Stimulated activated memory B cell treated with anti-CD40 and anti-IgM and Interleukin-4, amounts not matched to agents 10 μg/mL and 1 μg/mL and 100 μg/mL, for 72 hours (primary cell): ENCODE results near the gene DIO3.

ENCODE experiments used
- ATAC-seq: fragments of 150-1000 bp; cut with Tn5 transposase; 2 replicates; pipeline ENCODE4 v1.10.0; 2021
- H3K27ac Mint-ChIP-seq: one replicate; pipeline ENCODE4 v1.8.0; 2022; ENCODE audit warnings: mild to moderate bottlenecking, mixed read lengths
- H3K27me3 Mint-ChIP-seq: one replicate; pipeline ENCODE4 v1.8.0; 2022; ENCODE audit warnings: mixed read lengths
- H3K36me3 Mint-ChIP-seq: one replicate; pipeline ENCODE4 v1.8.0; 2022; ENCODE audit warnings: mixed read lengths
- H3K4me1 Mint-ChIP-seq: one replicate; pipeline ENCODE4 v1.8.0; 2022; ENCODE audit warnings: mixed read lengths
- H3K4me3 Mint-ChIP-seq: one replicate; pipeline ENCODE4 v1.8.0; 2022; ENCODE audit warnings: mild to moderate bottlenecking, moderate library complexity, mixed read lengths
- H3K9me3 Mint-ChIP-seq: one replicate; pipeline ENCODE4 v1.8.0; 2022; ENCODE audit warnings: mixed read lengths

The DIO3 gene

GRCh38 chr14:101591121-101591520 is 29.8 kb downstream of the DIO3 start:
- ATAC-seq = no peak
- Mint-ChIP-seq H3K4me3 (no peak overlapping the region), H3K9me3 (peaks cover 5% of the 10 kb centered on the region), H3K4me1 (peaks cover 6% of the 10 kb centered on the region), H3K27ac (no peak overlapping the region), H3K36me3 (peaks cover 3% of the 10 kb centered on the region), H3K27me3 (no peaks in the 10 kb centered on the region)

GRCh38 chr14:101591582-101591981 is 30.3 kb downstream of the DIO3 start:
- peaks cover 10% of the 10 kb centered on the region for H3K4me1 Mint-ChIP-seq
- peaks cover 7% of the 10 kb centered on the region for H3K9me3 Mint-ChIP-seq
- no peak overlapping the region for H3K27ac Mint-ChIP-seq
- peaks cover 6% of the 10 kb centered on the region for H3K36me3 Mint-ChIP-seq
- no peak overlapping the region for H3K4me3 Mint-ChIP-seq
- no peaks in the 10 kb centered on the region for H3K27me3 Mint-ChIP-seq
- no peak for ATAC-seq

DNA sequence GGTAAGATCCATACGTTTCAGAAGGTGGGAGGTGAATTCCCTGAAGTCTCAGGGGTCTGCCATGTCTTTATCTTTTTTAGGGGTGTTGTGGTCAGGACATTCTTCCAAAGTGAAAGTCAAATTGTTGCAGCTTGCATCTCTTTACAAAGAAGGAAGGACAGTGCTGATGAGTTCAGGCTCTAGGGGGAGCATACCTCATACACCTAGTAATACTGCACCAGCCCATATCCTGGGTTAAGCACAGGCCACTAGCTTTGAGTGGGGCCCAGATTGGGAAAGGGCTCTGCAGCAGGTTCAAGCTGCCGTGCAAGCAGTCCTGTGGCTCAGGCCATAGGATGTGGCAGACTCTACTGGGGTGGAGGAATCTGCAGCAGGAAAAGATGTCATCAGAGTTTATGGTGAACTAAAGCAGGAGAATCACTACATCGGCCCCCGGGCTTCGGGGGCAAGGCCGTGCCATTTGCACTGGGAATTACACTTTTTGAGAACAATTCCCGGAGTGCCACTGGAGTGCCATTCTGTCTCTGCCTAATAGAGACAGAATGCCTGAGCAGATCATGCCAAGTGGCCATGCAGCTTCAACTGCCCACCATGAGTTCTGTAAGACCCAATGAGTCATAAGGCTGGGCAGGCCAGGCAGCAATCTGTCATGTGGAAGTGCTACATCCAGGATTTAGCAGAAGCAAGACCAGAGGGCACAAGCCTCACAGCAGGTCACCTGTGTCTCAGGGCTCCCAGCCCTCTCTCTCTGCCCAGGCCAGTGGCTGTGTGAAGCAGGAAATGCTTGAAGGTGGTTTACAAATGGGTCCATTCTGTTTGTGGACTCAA is 32.3 kb downstream of the DIO3 start:
- H3K36me3 Mint-ChIP-seq = peaks cover 6% of the 10 kb centered on the region
- peak; percentile 13 for ATAC-seq
- H3K4me3 Mint-ChIP-seq = no peak overlapping the region
- no peak overlapping the region for H3K27ac Mint-ChIP-seq
- peaks cover 11% of the 10 kb centered on the region for H3K9me3 Mint-ChIP-seq
- no peaks in the 10 kb centered on the region for H3K27me3 Mint-ChIP-seq
- peaks cover 22% of the 10 kb centered on the region for H3K4me1 Mint-ChIP-seq

- no peak overlapping the region for H3K27ac Mint-ChIP-seq
- H3K4me3 Mint-ChIP-seq = no peak overlapping the region
- peaks cover 6% of the 10 kb centered on the region for H3K36me3 Mint-ChIP-seq
- no peaks in the 10 kb centered on the region for H3K27me3 Mint-ChIP-seq
- H3K9me3 Mint-ChIP-seq = peaks cover 11% of the 10 kb centered on the region
- ATAC-seq = no peak
- H3K4me1 Mint-ChIP-seq = peaks cover 22% of the 10 kb centered on the region
Measured at GRCh38 chr14:101594511-101595148, 33.3 kb downstream of the DIO3 start.

DNA sequence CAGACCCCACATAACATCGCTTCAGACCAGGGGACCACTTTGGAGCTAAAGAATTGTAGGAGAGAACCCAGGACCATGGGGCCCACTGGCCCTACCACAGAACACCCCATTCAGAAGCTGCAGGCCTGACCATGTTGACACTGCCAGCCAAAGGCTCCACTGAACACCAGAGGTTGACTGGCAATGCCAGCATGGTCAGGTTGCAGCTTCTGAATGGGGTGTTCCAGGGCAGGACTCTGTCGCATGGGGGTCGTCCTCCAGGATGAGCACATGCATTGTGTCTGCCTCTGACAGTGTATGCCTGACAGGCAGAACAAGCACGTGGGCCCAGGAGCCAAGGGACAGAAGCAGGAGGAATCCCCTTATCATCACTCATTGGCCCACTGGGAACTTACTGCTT is 34.1 kb downstream of the DIO3 start:
- peaks cover 11% of the 10 kb centered on the region for H3K9me3 Mint-ChIP-seq
- H3K4me1 Mint-ChIP-seq = peaks cover 22% of the 10 kb centered on the region
- peak overlapping the region; percentile 79 for H3K27ac Mint-ChIP-seq
- peaks cover 6% of the 10 kb centered on the region for H3K36me3 Mint-ChIP-seq
- ATAC-seq = no peak
- H3K4me3 Mint-ChIP-seq = no peak overlapping the region
- no peaks in the 10 kb centered on the region for H3K27me3 Mint-ChIP-seq

DNA sequence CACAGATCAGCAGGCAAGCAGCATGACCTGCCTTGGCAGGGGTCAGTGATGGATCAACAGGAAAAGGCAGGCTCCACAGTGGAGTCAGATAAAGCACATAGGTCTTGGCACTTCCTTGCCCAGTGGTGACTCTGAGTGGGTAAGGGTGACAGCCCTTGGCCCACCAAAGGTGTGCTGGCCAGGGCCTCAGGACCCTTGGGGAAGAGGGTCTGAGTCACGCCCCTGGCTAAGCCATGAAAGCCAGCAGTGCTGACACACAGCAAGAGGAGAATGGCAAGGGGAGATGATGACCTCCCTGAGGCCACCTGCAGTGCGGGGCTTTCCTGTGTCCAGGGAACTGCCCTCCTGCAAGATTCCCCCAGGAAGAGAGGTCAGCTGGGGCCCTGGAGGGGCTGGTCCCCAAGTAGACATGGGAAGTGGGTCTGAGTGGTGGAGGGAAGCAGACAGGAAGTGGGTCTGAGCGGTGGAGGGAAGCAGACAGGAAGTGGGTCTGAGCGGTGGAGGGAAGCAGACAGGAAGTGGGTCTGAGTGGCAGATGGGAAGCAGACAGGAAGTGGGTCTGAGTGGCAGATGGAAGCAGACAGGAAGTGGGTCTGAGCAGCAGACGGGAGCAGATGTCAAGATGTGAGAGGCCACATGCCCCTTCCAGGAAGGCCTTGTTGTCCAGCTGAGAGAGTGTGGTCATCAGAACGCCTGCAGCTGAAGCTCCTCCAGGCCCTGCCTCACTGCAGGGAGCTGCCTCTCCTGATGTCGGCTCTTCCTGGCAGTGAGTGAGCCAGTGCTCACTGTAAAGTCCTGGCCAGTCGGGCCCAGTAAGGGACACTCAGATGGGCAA is 34.8 kb downstream of the DIO3 start:
- Mint-ChIP-seq H3K9me3 (peaks cover 11% of the 10 kb centered on the region), H3K27me3 (no peaks in the 10 kb centered on the region), H3K4me1 (peaks cover 22% of the 10 kb centered on the region), H3K27ac (peak overlapping the region; percentile 79), H3K36me3 (peaks cover 6% of the 10 kb centered on the region), H3K4me3 (no peak overlapping the region)
- ATAC-seq = no peak

GRCh38 chr14:101596742-101597141 is 35.4 kb downstream of the DIO3 start:
- peaks cover 22% of the 10 kb centered on the region for H3K4me1 Mint-ChIP-seq
- H3K4me3 Mint-ChIP-seq = no peak overlapping the region
- H3K27me3 Mint-ChIP-seq = no peaks in the 10 kb centered on the region
- H3K27ac Mint-ChIP-seq = peak overlapping the region; percentile 79
- H3K9me3 Mint-ChIP-seq = peaks cover 11% of the 10 kb centered on the region
- H3K36me3 Mint-ChIP-seq = peaks cover 6% of the 10 kb centered on the region
- ATAC-seq = no peak

GRCh38 chr14:101598159-101598558 is 36.9 kb downstream of the DIO3 start:
- peaks cover 22% of the 10 kb centered on the region for H3K4me1 Mint-ChIP-seq
- H3K36me3 Mint-ChIP-seq = peaks cover 6% of the 10 kb centered on the region
- no peak overlapping the region for H3K4me3 Mint-ChIP-seq
- H3K27ac Mint-ChIP-seq = no peak overlapping the region
- peaks cover 11% of the 10 kb centered on the region for H3K9me3 Mint-ChIP-seq
- H3K27me3 Mint-ChIP-seq = peaks cover 9% of the 10 kb centered on the region
- no peak for ATAC-seq

- H3K4me1 Mint-ChIP-seq = peaks cover 22% of the 10 kb centered on the region
- H3K27me3 Mint-ChIP-seq = peaks cover 9% of the 10 kb centered on the region
- no peak overlapping the region for H3K4me3 Mint-ChIP-seq
- ATAC-seq = no peak
- no peak overlapping the region for H3K27ac Mint-ChIP-seq
- peaks cover 11% of the 10 kb centered on the region for H3K9me3 Mint-ChIP-seq
- H3K36me3 Mint-ChIP-seq = peaks cover 6% of the 10 kb centered on the region
Measured at GRCh38 chr14:101598571-101599233, 37.4 kb downstream of the DIO3 start.

DNA sequence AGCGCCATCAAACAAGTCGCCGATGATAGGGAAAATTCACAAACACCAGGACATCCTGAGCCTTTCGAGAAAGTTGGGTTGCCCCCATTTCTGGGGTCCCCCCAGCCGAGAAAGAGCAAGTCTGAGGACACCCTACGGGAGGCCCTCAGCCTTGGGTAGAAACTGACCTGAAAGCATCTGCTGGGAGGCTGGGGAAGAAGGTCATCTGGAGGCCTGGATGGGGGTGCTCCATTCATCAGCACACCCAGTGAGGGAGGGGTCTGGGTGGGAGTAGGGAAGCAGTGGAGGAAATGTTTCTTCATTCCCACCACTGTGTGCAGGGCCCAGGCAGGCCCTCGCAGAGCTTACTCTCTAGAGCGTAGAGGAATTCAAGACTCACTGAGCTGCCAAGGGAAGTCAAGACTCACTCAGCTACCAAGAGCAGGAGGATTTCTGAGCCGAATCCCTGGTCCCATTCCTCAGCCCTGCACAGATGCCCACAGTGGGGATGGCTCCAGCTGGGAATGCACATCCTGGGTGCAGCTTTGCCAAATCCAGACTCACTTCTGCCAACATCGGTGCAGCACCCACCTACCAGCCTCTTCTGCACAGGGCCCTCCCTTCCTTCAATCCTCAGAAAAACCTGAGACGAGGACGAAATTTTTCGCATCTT is 38.1 kb downstream of the DIO3 start:
- H3K36me3 Mint-ChIP-seq = peaks cover 6% of the 10 kb centered on the region
- H3K4me1 Mint-ChIP-seq = peaks cover 22% of the 10 kb centered on the region
- no peak overlapping the region for H3K27ac Mint-ChIP-seq
- H3K27me3 Mint-ChIP-seq = peaks cover 15% of the 10 kb centered on the region
- H3K4me3 Mint-ChIP-seq = no peak overlapping the region
- H3K9me3 Mint-ChIP-seq = peaks cover 8% of the 10 kb centered on the region
- ATAC-seq = no peak

- Mint-ChIP-seq H3K27me3 (peaks cover 25% of the 10 kb centered on the region), H3K9me3 (peaks cover 7% of the 10 kb centered on the region), H3K27ac (no peak overlapping the region), H3K4me1 (peaks cover 22% of the 10 kb centered on the region), H3K36me3 (peaks cover 6% of the 10 kb centered on the region), H3K4me3 (no peak overlapping the region)
- ATAC-seq = no peak
Measured at GRCh38 chr14:101600336-101600890, 39.1 kb downstream of the DIO3 start.

GRCh38 chr14:101600891-101601605 is 39.8 kb downstream of the DIO3 start:
- H3K27ac Mint-ChIP-seq = no peak overlapping the region
- H3K9me3 Mint-ChIP-seq = peaks cover 6% of the 10 kb centered on the region
- H3K36me3 Mint-ChIP-seq = peaks cover 3% of the 10 kb centered on the region
- ATAC-seq = no peak
- peaks cover 32% of the 10 kb centered on the region for H3K27me3 Mint-ChIP-seq
- H3K4me1 Mint-ChIP-seq = peaks cover 17% of the 10 kb centered on the region
- H3K4me3 Mint-ChIP-seq = no peak overlapping the region

GRCh38 chr14:101601606-101602465 is 40.5 kb downstream of the DIO3 start:
- H3K4me1 Mint-ChIP-seq = peaks cover 9% of the 10 kb centered on the region
- H3K36me3 Mint-ChIP-seq = no peaks in the 10 kb centered on the region
- peak; percentile 21 for ATAC-seq
- no peak overlapping the region for H3K27ac Mint-ChIP-seq
- H3K9me3 Mint-ChIP-seq = peaks cover 3% of the 10 kb centered on the region
- peaks cover 39% of the 10 kb centered on the region for H3K27me3 Mint-ChIP-seq
- H3K4me3 Mint-ChIP-seq = no peak overlapping the region
